ENCODE data around the gene SLC4A3.

The SLC4A3 gene

GRCh38 chr2:219612577-219613286 lies 14.7 kb upstream of the SLC4A3 start:
- no peak for DNase-seq

- DNase-seq: no peak
Measured at GRCh38 chr2:219613461-219614070, 13.9 kb upstream of the SLC4A3 start.

- no peak for DNase-seq
Measured at GRCh38 chr2:219614076-219614860, 13.2 kb upstream of the SLC4A3 start.

GRCh38 chr2:219615036-219615435 lies 12.4 kb upstream of the SLC4A3 start:
- no peak for DNase-seq

- DNase-seq: no peak
Measured at GRCh38 chr2:219615894-219616293, 11.5 kb upstream of the SLC4A3 start.

GRCh38 chr2:219616550-219616949 lies 10.9 kb upstream of the SLC4A3 start:
- no peak for DNase-seq

- DNase-seq: no peak
Measured at GRCh38 chr2:219618733-219619122, 8.7 kb upstream of the SLC4A3 start.

- no peak for DNase-seq
Measured at GRCh38 chr2:219619235-219619634, 8.2 kb upstream of the SLC4A3 start.

- no peak for DNase-seq
Measured at GRCh38 chr2:219620546-219620945, 6.9 kb upstream of the SLC4A3 start.

- no peak for DNase-seq
Measured at GRCh38 chr2:219621935-219622334, 5.5 kb upstream of the SLC4A3 start.

- no peak for DNase-seq
Measured at GRCh38 chr2:219622472-219622871, 5.0 kb upstream of the SLC4A3 start.

- DNase-seq: no peak
Measured at GRCh38 chr2:219624565-219624964, 2.9 kb upstream of the SLC4A3 start.

GRCh38 chr2:219625179-219625578 lies 2.3 kb upstream of the SLC4A3 start:
- DNase-seq: no peak

- no peak for DNase-seq
Measured at GRCh38 chr2:219626540-219626939, 890 bp upstream of the SLC4A3 start.

- no peak for DNase-seq
Measured at GRCh38 chr2:219628235-219628985, 980 bp downstream of the SLC4A3 start.

- DNase-seq: no peak
Measured at GRCh38 chr2:219628986-219629901, 1.8 kb downstream of the SLC4A3 start.

- DNase-seq: no peak
Measured at GRCh38 chr2:219629976-219630695, 2.7 kb downstream of the SLC4A3 start.

- no peak for DNase-seq
Measured at GRCh38 chr2:219630770-219631405, 3.5 kb downstream of the SLC4A3 start.

GRCh38 chr2:219631406-219631891 lies 4.0 kb downstream of the SLC4A3 start:
- no peak for DNase-seq

GRCh38 chr2:219631904-219632759 lies 4.7 kb downstream of the SLC4A3 start:
- DNase-seq: no peak

All from activated CD4-positive, alpha-beta T cell treated with anti-CD3 and anti-CD28 coated beads for 1 hour (primary cell).